Measurements from ENCODE around the gene FHAD1.

The FHAD1 gene

GRCh38 chr1:15328351-15329103 lies 81.5 kb downstream of the FHAD1 start:
- Histone ChIP-seq H3K9me3 (ENCODE audit: control insufficient read depth, low read length) (no peaks in the 10 kb centered on the region), H3K27me3 (ENCODE audit: control insufficient read depth, insufficient read depth, low read length) (no peaks in the 10 kb centered on the region), H3K4me3 (ENCODE audit: low read depth, low read length) (peak overlapping the region; percentile 26), H2AFZ (peak overlapping the region; percentile 2), H3K79me2 (no peaks in the 10 kb centered on the region), H3K9ac (peak overlapping the region; percentile 25), H3K27ac (peak overlapping the region; percentile 89), H3K4me1 (peaks cover 2% of the 10 kb centered on the region), H3K36me3 (ENCODE audit: control insufficient read depth, insufficient read depth, low read length) (no peaks in the 10 kb centered on the region), H3K4me2 (ENCODE audit: low read length) (peak overlapping the region; percentile 36)
- TF ChIP-seq CTCF (IDR thresholded peaks at IDR 0.05): no peak

- Histone ChIP-seq H3K27ac (peak overlapping the region; percentile 89), H3K9ac (peak overlapping the region; percentile 25), H3K4me3 (ENCODE audit: low read depth, low read length) (peak overlapping the region; percentile 26), H3K36me3 (ENCODE audit: control insufficient read depth, insufficient read depth, low read length) (no peaks in the 10 kb centered on the region), H3K27me3 (ENCODE audit: control insufficient read depth, insufficient read depth, low read length) (no peaks in the 10 kb centered on the region), H3K4me2 (ENCODE audit: low read length) (peak overlapping the region; percentile 36), H3K9me3 (ENCODE audit: control insufficient read depth, low read length) (no peaks in the 10 kb centered on the region), H3K4me1 (peaks cover 2% of the 10 kb centered on the region), H3K79me2 (no peaks in the 10 kb centered on the region), H2AFZ (peak overlapping the region; percentile 2)
- TF ChIP-seq CTCF (IDR thresholded peaks at IDR 0.05): peak; percentile 48
These were observed 82.2 kb downstream of the FHAD1 start for GRCh38 chr1:15329104-15329820.

- Histone ChIP-seq H3K27me3 (ENCODE audit: control insufficient read depth, insufficient read depth, low read length) (no peaks in the 10 kb centered on the region), H3K27ac (no peak overlapping the region), H2AFZ (no peak overlapping the region), H3K4me2 (ENCODE audit: low read length) (no peak overlapping the region), H3K4me3 (ENCODE audit: low read depth, low read length) (no peak overlapping the region), H3K9me3 (ENCODE audit: control insufficient read depth, low read length) (no peaks in the 10 kb centered on the region), H3K4me1 (peaks cover 2% of the 10 kb centered on the region), H3K36me3 (ENCODE audit: control insufficient read depth, insufficient read depth, low read length) (no peaks in the 10 kb centered on the region), H3K79me2 (no peaks in the 10 kb centered on the region), H3K9ac (no peak overlapping the region)
- no peak for TF ChIP-seq CTCF (IDR thresholded peaks at IDR 0.05)
These were observed 83.0 kb downstream of the FHAD1 start for GRCh38 chr1:15330028-15330427.

GRCh38 chr1:15331180-15331579 lies 84.2 kb downstream of the FHAD1 start:
- Histone ChIP-seq H3K4me3 (ENCODE audit: low read depth, low read length) (no peak overlapping the region), H3K27ac (no peak overlapping the region), H3K9ac (no peak overlapping the region), H3K36me3 (ENCODE audit: control insufficient read depth, insufficient read depth, low read length) (no peaks in the 10 kb centered on the region), H3K4me2 (ENCODE audit: low read length) (no peak overlapping the region), H3K4me1 (peaks cover 2% of the 10 kb centered on the region), H3K27me3 (ENCODE audit: control insufficient read depth, insufficient read depth, low read length) (no peaks in the 10 kb centered on the region), H3K79me2 (no peaks in the 10 kb centered on the region), H2AFZ (no peak overlapping the region), H3K9me3 (ENCODE audit: control insufficient read depth, low read length) (no peaks in the 10 kb centered on the region)
- TF ChIP-seq CTCF (IDR thresholded peaks at IDR 0.05): no peak

All from parathyroid adenoma (tissue), 2 donors.